ENCODE results near the gene TMEM108.
A peak's percentile ranks its signal among the peaks of the same experiment; 100 is the strongest.

The TMEM108 gene

DNA sequence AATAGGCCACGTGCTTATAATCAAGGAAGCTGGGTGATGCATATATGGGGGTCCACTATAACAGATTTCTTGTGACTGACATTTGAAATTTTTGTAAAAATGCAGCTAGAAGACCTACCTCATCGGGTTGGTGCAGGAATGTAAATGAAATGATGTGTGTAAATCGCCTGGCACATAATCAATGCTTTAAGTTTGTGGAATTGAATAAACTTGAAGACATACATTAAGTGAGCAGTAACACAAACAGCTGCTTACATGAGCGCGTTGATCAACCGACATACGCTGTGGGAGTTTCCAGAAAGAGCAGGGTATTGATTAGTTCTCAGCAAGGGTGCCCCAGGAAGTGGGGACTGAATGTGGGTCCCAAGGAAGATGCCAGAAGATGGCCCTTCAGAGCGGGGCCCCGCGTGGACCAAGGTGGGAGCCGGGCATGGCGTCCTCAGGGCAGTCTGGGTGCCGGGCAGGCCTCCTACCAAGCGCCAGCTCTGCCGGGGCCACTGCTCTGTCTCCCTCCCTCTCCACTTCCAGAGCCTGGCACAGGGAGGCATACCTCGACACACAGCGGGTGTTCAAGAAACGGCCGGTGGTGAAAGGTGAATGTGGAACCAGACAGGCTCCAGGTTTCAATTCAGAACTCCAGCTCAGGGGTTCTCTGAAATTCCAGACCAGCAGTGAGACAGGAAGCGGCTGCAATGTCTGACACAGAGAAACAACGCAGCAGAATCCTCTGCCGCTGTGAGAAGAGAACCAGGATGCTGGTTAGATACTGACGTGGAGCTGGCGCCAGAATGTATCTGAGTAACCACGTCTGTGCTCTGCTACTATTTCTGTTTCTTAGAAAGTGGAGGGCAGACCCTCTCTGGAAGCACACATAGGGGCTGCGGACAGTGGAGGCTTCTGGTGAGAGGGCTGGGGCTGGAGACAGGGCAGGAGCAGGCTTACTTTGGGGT is 374.3 kb downstream of the TMEM108 start:
- TF ChIP-seq, protein P1, sequence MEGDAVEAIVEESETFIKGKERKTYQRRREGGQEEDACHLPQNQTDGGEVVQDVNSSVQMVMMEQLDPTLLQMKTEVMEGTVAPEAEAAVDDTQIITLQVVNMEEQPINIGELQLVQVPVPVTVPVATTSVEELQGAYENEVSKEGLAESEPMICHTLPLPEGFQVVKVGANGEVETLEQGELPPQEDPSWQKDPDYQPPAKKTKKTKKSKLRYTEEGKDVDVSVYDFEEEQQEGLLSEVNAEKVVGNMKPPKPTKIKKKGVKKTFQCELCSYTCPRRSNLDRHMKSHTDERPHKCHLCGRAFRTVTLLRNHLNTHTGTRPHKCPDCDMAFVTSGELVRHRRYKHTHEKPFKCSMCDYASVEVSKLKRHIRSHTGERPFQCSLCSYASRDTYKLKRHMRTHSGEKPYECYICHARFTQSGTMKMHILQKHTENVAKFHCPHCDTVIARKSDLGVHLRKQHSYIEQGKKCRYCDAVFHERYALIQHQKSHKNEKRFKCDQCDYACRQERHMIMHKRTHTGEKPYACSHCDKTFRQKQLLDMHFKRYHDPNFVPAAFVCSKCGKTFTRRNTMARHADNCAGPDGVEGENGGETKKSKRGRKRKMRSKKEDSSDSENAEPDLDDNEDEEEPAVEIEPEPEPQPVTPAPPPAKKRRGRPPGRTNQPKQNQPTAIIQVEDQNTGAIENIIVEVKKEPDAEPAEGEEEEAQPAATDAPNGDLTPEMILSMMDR (IDR thresholded peaks at IDR 0.05; ENCODE audit: low read depth, low read length) = no peak
- no peak overlapping the region for H3K4me3 ChIP-seq (ENCODE audit: low read depth, low read length)
- peak; percentile 51 for DNase-seq (ENCODE audit: low read depth, low spot score)
- in situ Hi-C loops (cut with HindIII; ENCODE audit: low sequenced_read_pairs) = no loop called here

DNA sequence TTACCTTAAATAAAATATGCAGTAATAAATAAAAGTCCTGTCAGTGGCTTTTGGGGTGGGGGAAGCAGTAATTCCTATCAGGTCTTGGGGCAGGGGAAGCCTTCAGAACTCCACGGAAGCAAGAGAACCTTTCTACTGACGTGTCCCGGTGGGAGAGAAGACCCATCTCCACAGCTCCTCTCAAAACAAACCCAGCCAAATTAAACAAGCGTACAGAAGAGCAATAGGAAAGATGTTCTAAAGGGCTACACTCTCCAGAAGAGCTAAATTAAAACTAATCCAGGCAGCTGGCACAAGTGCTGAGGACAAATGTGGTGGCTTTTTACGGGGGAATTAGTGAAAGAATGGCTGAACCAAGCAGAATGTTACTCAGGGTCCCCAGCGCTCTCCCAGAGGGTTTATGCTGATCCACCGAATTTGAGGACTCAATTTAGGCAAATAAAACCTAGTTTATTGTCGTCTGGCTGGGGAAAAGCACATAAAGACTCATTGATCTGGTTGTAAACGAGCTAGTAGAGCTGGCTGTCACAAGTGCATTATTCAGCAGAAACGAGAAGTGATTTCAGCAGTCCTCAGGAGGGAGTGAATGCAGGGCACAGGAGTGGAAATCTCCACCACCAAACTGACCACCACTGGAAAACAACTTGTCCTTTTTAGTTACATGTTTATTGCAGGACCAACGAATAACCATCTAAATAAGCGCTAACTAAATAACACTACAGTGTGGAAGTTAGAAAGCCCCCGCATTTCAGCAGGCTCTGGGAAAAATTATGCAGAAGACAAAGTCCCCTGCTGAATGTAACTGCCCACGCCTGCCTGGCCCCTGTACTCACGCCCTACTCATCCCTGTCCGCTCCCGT is 375.2 kb downstream of the TMEM108 start:
- DNase-seq (ENCODE audit: low read depth, low spot score) = peak; percentile 41
- TF ChIP-seq, protein P1 (IDR thresholded peaks at IDR 0.05; ENCODE audit: low read depth, low read length) = no peak
- H3K4me3 ChIP-seq (ENCODE audit: low read depth, low read length) = no peak overlapping the region
- in situ Hi-C loops (cut with HindIII; ENCODE audit: low sequenced_read_pairs) = no loop called here

DNA sequence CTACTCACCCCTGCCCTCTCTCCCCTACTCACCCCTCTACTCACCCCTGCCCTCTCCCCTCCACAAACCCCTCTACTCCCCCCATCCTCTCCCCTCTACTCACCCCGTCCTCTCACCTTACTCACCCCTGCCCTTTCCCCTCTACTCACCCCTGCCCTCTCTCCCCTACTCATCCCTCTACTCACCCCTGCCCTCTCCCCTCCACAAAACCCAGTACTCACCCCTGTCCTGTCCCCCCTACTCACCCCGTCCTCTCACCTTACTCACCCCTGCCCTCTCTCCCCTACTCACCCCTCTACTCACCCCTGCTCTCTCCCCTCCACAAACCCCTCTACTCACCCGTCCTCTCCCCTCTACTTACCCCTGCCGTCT is 375.8 kb downstream of the TMEM108 start:
- TF ChIP-seq, protein P1 (IDR thresholded peaks at IDR 0.05; ENCODE audit: low read depth, low read length) = no peak
- DNase-seq (ENCODE audit: low read depth, low spot score) = no peak
- no peak overlapping the region for H3K4me3 ChIP-seq (ENCODE audit: low read depth, low read length)
- in situ Hi-C loops (cut with HindIII; ENCODE audit: low sequenced_read_pairs) = no loop called here

DNA sequence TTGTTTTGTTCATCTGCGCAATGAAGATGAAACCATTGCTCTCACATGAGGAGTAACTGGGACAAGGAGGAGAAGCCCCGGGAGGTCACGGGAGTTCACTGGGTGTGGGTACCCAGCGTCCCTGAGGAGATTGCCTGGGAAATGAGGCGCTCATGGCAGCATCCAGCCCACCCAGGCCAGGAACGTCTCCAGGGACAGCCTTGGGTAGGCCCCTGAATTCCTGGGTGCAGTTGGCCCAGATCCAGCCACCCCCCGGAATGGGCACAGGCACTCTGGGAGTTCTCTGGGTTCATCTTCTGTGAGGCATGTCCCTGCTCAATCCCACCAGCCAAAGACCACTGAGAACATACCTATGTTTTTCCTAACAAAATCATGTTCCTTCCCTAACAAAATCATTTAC is 380.2 kb downstream of the TMEM108 start:
- in situ Hi-C loops (cut with HindIII; ENCODE audit: low sequenced_read_pairs) = no loop called here
- TF ChIP-seq, protein P1 (IDR thresholded peaks at IDR 0.05; ENCODE audit: low read depth, low read length) = no peak
- no peak for DNase-seq (ENCODE audit: low read depth, low spot score)
- no peak overlapping the region for H3K4me3 ChIP-seq (ENCODE audit: low read depth, low read length)

DNA sequence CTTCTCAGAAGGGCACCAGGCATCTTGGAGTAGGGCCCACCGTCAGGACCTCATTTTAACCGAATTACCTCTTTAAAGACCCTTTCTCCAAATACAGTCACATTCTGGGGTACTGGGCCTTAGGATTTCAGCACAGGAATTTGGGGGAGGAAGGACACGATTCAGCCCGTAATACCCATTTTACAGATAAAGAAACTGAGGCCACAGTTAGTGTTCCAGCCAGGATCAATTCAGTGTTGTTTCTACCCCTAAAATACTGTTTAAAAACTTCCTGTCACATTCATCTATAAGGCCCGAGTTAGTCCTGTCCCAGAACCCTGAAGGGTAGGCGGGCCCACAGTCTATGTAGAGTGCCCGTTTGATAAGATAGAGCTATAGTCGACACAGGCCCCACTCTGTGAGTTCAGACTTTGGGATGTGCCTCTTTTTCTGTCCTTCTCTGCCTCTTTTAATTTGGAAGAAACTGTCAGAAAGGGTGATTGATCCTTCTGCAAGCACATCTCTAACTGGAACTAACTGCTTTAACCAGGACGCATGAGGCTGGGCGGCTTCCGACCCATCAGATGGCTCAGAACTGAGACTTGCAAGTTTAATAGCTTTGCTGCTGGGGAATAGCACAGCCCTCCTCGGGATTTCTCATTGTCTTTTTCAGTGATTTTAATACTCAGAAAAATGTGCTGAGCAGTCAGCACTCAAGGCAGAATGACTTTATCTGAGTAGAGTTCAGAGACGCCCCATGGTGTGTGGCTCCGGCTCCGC is 381.1 kb downstream of the TMEM108 start:
- H3K4me3 ChIP-seq (ENCODE audit: low read depth, low read length) = no peak overlapping the region
- in situ Hi-C loops (cut with HindIII; ENCODE audit: low sequenced_read_pairs) = no loop called here
- TF ChIP-seq, protein P1 (IDR thresholded peaks at IDR 0.05; ENCODE audit: low read depth, low read length) = no peak
- DNase-seq (ENCODE audit: low read depth, low spot score) = no peak

Data from astrocyte of the spinal cord (primary cell).